ENCODE data around the gene TMEM63A.
A peak's percentile ranks its signal among the peaks of the same experiment; 100 is the strongest.
"Not testable (repeated sequence)": the region's sequence is repeated elsewhere in the genome, so short reads cannot be mapped to it uniquely, and the experiment has no call there.

Gene TMEM63A

DNA sequence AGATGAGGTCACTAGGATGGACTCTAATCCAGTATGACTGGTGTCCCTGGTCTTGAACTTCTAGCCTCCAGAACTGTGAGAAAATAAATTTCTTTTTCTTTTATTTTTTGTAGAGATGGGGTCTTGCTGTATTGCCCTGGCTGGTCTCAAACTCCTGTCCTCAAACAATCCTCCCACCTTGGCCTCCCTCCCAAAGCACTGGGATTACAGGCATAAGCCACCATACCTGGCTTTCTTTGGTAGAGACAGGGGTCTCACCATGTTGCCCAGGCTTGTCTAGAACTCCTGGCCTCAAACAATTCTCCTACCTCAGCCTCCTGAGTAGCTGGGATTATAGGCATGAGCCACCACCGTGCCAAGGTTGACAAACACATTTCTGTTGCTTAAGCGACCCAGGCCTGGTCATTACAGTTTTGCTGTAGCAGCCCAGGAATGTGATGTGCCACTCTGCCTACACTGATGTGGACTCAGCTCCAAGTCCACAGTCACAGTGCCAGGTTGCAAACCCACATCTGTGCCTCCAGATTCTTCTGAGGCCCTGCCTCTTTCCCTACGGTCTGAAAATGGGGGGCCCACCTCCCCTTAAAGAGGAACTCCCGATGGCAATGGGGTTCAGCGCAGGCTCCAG lies 25.9 kb upstream of the TMEM63A start:
- no peak for DNase-seq

DNA sequence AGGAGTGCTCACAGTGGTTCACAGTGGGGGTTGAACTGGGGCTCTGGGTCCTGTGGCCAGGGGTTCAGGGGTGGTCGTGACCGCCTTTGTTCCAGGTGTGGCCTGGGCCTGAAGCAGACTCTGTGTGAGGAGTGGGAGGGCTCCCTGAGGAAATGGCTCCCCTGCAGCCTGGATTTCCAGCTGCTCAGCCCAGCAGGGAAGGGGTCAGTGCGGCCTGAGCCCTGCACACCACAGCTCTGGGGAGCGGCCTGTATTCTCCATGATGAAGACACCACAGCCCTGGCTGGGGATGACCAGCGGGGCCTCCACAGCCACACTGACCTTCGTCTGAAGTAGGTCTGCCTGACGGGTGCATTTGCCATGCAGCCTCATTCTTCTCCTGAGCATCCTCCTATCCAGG lies 25.2 kb upstream of the TMEM63A start:
- DNase-seq = no peak

DNA sequence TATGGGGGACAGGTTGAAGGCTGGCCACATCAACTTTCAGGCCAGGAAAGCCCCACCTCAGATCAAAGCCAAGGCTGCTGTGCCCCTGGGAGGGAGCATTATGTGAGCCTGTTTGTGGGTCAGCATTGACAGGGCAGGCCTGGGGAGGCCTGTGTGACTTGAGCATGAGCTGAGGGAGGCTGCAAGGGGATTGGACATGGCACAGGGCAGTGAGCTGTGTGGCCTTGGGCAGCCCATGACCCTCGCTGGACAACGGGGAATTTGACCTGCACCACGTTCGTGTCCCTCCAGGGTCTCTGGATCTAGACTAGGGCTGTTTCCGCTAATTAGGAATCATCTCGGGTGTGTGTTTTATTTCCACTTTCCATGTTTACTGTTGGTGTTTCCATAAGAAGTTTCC lies 24.3 kb upstream of the TMEM63A start:
- no peak for DNase-seq

DNA sequence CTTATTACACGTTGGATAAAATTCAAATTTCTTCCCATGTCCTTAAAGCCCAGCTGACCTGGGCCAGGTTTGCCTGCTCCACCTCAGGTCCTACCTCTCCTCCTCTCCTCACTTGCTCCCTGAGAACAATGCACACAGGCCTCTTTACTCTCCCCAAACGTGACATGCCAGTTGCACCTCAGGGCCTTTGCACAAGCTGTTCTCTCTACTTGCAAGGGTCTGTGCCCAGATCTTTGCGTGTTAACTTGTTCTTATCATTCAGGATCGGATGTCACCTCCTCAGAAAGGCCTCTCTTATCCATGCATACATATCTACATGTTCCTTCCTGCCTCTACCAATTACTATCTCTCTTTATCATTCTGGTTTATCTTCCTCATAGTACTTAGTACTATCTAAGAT lies 21.4 kb upstream of the TMEM63A start:
- no peak for DNase-seq

GRCh38 chr1:225899044-225899925 lies 17.1 kb upstream of the TMEM63A start:
- DNase-seq = no peak

DNA sequence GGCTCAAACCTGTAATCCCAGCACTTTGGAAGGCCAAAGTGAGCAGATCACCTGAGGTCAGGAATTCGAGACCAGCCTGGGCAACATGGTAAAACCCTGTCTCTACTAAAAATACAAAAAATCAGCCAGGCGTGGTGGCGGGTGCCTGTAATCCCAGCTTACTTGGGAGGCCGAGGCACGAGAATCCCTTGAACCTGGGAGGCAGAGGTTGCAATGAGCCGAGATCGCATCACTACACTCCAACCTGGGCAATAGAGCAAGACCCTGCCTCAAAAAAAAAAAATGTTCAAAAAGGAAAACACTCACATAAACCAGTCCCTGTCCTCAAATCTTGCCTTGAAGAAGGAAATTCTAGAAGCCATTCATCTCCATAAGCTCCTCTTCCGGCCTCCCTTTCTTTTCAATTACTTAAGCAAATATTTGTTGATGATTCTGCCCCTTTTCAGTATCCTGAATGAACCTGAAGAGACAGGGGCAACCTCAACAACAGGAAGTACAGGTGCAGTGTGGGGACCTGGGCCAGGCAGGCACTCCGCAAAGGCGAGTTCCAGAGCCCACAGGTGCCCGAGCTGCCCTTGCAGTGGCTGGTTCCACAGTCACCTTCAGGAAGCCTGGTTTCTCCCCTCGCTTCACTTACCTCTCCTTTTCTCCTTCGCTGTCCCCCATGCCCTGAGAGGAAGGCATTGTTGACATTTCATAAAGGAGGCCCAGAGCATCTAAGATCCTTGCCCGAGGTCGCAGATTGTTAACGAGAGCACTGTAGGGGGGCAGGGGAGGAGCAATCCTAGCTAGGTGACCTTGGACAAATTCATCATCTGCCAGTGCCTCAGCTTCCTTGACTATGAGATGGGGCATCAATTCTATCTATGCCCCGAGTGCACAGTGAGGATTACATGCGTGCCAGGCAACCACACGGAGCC lies 15.7 kb upstream of the TMEM63A start:
- DNase-seq = peak in 2 of 5 donors; percentile 13 to 31

GRCh38 chr1:225896937-225897549 lies 14.9 kb upstream of the TMEM63A start:
- DNase-seq = peak; percentile 31 to 92 (median 67)

- no peak for DNase-seq
Measured at GRCh38 chr1:225896494-225896893, 14.3 kb upstream of the TMEM63A start.

DNA sequence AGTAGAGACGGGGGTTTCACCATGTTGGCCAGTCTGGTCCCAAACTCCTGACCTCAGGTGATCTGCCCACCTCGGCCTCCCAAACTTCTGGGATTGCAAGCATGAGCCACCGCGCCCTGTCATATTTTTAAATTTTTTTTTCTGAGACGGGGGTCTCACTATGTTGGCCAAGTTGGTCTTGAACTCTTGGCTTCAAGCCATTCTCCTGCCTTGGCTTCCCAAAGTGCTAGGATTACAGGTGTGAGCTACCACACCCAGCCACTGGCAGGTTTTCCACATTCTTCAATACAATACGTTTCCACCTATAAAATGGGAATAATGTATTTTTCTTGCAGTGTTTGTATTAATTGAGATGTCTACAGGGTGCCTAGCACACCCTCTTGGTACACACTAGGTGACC lies 10.1 kb upstream of the TMEM63A start:
- no peak for DNase-seq

- no peak for DNase-seq
Measured at GRCh38 chr1:225891229-225891972, 9.2 kb upstream of the TMEM63A start.

GRCh38 chr1:225890346-225891228 lies 8.4 kb upstream of the TMEM63A start:
- DNase-seq = no peak

GRCh38 chr1:225889743-225890142 lies 7.6 kb upstream of the TMEM63A start:
- no peak for DNase-seq

DNA sequence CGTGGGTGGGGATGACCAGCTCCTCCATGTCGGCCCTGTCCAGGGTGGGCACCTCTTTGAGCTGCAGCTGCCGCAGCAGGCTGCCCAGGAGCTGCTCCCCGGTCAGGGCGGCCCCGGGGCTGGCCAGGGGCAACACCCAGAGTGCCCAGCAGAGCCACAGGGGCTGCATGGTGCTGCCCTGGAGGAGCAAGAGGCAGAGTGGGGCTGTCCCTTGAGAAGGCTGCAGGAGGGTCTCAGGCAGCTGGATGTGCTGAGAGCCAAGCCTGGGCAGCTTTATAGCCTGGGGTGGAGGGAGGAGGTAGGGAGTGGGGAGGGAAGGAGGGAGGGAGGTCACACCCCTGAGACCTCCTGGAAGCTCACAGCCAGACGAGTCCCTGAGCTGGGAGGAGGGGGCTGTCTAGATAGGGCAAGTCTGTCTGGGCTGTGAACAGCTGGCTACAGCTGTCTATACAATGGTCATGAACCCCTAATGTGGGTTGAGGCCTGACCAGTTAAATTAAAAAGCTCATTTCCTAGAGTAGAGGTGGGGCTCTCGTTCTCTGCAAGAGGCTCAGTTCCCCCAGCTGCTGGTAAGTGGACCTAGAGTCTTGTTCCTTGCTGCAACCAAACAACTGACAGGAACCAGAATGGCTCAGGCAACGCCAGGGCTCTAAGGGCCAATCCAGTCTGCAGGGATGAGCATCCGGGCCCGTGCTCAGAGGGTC lies 6.9 kb upstream of the TMEM63A start, which contains the start of gene LEFTY1:
Gene LEFTY1 (minus strand): TSS at position 249 of the 704 bp plus-strand sequence. CDS start 80 bp downstream, at position 169.
- DNase-seq = no peak

- DNase-seq = no peak
Measured at GRCh38 chr1:225888289-225888897, 6.2 kb upstream of the TMEM63A start.

GRCh38 chr1:225887554-225888288 lies 5.5 kb upstream of the TMEM63A start:
- not testable (repeated sequence) for DNase-seq

DNA sequence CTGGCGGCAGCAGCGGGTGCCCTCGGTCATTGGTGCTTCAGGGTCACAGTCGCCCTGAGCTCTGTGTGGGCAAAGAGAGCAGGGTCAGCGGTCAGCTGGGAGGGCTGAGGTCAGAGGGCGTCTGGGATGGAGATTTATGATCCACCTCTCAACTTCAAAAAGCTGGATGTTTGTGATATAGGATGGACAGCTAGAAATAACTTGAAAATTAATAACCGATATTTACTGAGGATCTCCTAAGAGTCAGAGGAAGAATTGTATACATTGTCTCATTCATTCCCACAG lies 4.8 kb upstream of the TMEM63A start:
- DNase-seq = no peak

- DNase-seq = no peak
Measured at GRCh38 chr1:225886159-225887029, 4.2 kb upstream of the TMEM63A start.

DNA sequence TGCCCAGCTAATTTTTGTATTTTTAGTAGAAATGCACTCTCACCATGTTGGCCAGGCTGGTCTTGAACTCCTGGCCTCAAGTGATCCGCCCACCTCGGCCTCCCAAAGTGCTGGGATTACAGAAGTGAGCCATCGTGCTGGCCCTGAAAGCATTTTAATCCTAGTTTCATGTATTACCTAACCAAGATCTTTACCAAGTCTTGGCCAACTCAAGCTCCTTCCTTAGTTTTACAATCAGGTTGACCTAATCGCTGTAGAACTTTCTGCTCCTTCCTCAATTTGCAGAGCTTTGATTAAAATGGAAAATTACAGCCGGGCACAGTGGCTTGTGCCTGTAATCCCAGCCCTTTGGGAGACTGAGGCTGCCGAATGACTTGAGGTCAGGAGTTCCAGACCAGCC lies 3.2 kb upstream of the TMEM63A start:
- DNase-seq = no peak
